ES-I3 (cell line): ENCODE data around the gene HGFAC.

Experiments
- H3K36me3 ChIP-seq: 2 replicates; pipeline ENCODE4 v1.6.1; 2013; ENCODE audit warnings: mild to moderate bottlenecking, low read length, control low read depth, moderate library complexity; ENCODE audit not compliant: insufficient read depth
- H3K4me1 ChIP-seq: 2 replicates; pipeline ENCODE4 v1.6.1; 2013; ENCODE audit warnings: mild to moderate bottlenecking, control low read depth, low read length; ENCODE audit not compliant: insufficient read depth
- H3K9ac ChIP-seq: 2 replicates; pipeline ENCODE4 v1.6.1; 2013; ENCODE audit warnings: low read depth, mild to moderate bottlenecking, low read length, moderate library complexity
- H3K9me3 ChIP-seq: 2 replicates; pipeline ENCODE4 v1.6.1; 2013; ENCODE audit warnings: mild to moderate bottlenecking, low read length, moderate library complexity; ENCODE audit not compliant: control insufficient read depth, insufficient read depth

The HGFAC gene

GRCh38 chr4:3480528-3481112, 38.9 kb downstream of the HGFAC start:
- Histone ChIP-seq H3K9ac (peak overlapping the region; percentile 13; the same call in 1 of the 2 replicates), H3K4me1 (peaks cover 22% of the 10 kb centered on the region; the same call in 1 of the 2 replicates), H3K36me3 (no peaks in the 10 kb centered on the region), H3K9me3 (no peaks in the 10 kb centered on the region)

- H3K36me3 ChIP-seq, result no peaks in the 10 kb centered on the region
- H3K9me3 ChIP-seq, result no peaks in the 10 kb centered on the region
- H3K9ac ChIP-seq, result peak overlapping the region; percentile 13; the same call in 1 of the 2 replicates
- H3K4me1 ChIP-seq, result peaks cover 24% of the 10 kb centered on the region; the same call in 1 of the 2 replicates
Measured at GRCh38 chr4:3481113-3481531, 39.4 kb downstream of the HGFAC start.

- Histone ChIP-seq H3K9me3 (no peaks in the 10 kb centered on the region), H3K36me3 (no peaks in the 10 kb centered on the region), H3K9ac (no peak overlapping the region), H3K4me1 (peaks cover 24% of the 10 kb centered on the region; the same call in 1 of the 2 replicates)
Measured at GRCh38 chr4:3481783-3482393, 40.1 kb downstream of the HGFAC start.

- Histone ChIP-seq H3K36me3 (no peaks in the 10 kb centered on the region), H3K9ac (no peak overlapping the region), H3K4me1 (peaks cover 24% of the 10 kb centered on the region; the same call in 1 of the 2 replicates), H3K9me3 (no peaks in the 10 kb centered on the region)
Measured at GRCh38 chr4:3482707-3483106, 40.9 kb downstream of the HGFAC start.

- peaks cover 24% of the 10 kb centered on the region; the same call in 1 of the 2 replicates for H3K4me1 ChIP-seq
- no peak overlapping the region for H3K9ac ChIP-seq
- no peaks in the 10 kb centered on the region for H3K9me3 ChIP-seq
- H3K36me3 ChIP-seq, result no peaks in the 10 kb centered on the region
Measured at GRCh38 chr4:3483471-3483921, 41.7 kb downstream of the HGFAC start.

- H3K9me3 ChIP-seq, result no peaks in the 10 kb centered on the region
- no peak overlapping the region for H3K9ac ChIP-seq
- H3K36me3 ChIP-seq, result no peaks in the 10 kb centered on the region
- peaks cover 24% of the 10 kb centered on the region; the same call in 1 of the 2 replicates for H3K4me1 ChIP-seq
Measured at GRCh38 chr4:3484057-3484973, 42.5 kb downstream of the HGFAC start.

GRCh38 chr4:3485011-3485791, 43.4 kb downstream of the HGFAC start:
- peaks cover 24% of the 10 kb centered on the region; the same call in 1 of the 2 replicates for H3K4me1 ChIP-seq
- H3K9ac ChIP-seq, result no peak overlapping the region
- H3K36me3 ChIP-seq, result no peaks in the 10 kb centered on the region
- H3K9me3 ChIP-seq, result no peaks in the 10 kb centered on the region

GRCh38 chr4:3485886-3486540, 44.2 kb downstream of the HGFAC start:
- peaks cover 20% of the 10 kb centered on the region; the same call in 1 of the 2 replicates for H3K4me1 ChIP-seq
- H3K9ac ChIP-seq, result no peak overlapping the region
- H3K36me3 ChIP-seq, result no peaks in the 10 kb centered on the region
- H3K9me3 ChIP-seq, result no peaks in the 10 kb centered on the region

GRCh38 chr4:3486541-3487540, 45.1 kb downstream of the HGFAC start:
- Histone ChIP-seq H3K9me3 (no peaks in the 10 kb centered on the region), H3K36me3 (no peaks in the 10 kb centered on the region), H3K9ac (no peak overlapping the region), H3K4me1 (peaks cover 16% of the 10 kb centered on the region; the same call in 1 of the 2 replicates)

GRCh38 chr4:3487861-3488260, 46.1 kb downstream of the HGFAC start:
- no peaks in the 10 kb centered on the region for H3K36me3 ChIP-seq
- peaks cover 16% of the 10 kb centered on the region; the same call in 1 of the 2 replicates for H3K4me1 ChIP-seq
- no peaks in the 10 kb centered on the region for H3K9me3 ChIP-seq
- no peak overlapping the region for H3K9ac ChIP-seq

- H3K4me1 ChIP-seq, result peaks cover 16% of the 10 kb centered on the region; the same call in 1 of the 2 replicates
- no peaks in the 10 kb centered on the region for H3K36me3 ChIP-seq
- H3K9ac ChIP-seq, result no peak overlapping the region
- H3K9me3 ChIP-seq, result no peaks in the 10 kb centered on the region
Measured at GRCh38 chr4:3488820-3489219, 47.1 kb downstream of the HGFAC start.

GRCh38 chr4:3489451-3489962, 47.7 kb downstream of the HGFAC start:
- Histone ChIP-seq H3K9ac (no peak overlapping the region), H3K36me3 (no peaks in the 10 kb centered on the region), H3K9me3 (no peaks in the 10 kb centered on the region), H3K4me1 (peaks cover 11% of the 10 kb centered on the region; the same call in 1 of the 2 replicates)
